WTC11 (cell line): Measurements from ENCODE around the gene RFX7. TPM values are rescaled to one million over a fixed set of nuclear protein-coding genes. Genes with fewer than 3 reads are reported as not detected.

ENCODE experiments used
- ATAC-seq: fragments of 200-7000 bp; cut with Tn5 transposase; 2 replicates; pipeline ENCODE4 v1.10.0; 2021; ENCODE audit warnings: mild to moderate bottlenecking, moderate library complexity
- CTCF ChIA-PET: fragments of 300-600 bp; sonication (Branson Sonifier 250); formaldehyde crosslinking; loops from one replicate; lab custom pipeline; 2021; ENCODE audit warnings: antibody characterized with exemption; lab: Charles Lee
- POLR2A ChIA-PET: fragments of 350-600 bp; sonication (Branson Sonifier 250); formaldehyde crosslinking; loops from one replicate; lab custom pipeline; 2021; ENCODE audit warnings: antibody characterized with exemption; lab: Charles Lee
- DNase-seq: peaks from one replicate; pipeline ENCODE4 v3.0.0; 2021; ENCODE audit warnings: low spot score
- H3K27ac Mint-ChIP-seq: 2 replicates; pipeline ENCODE4 v1.8.0; 2021; ENCODE audit warnings: mixed read lengths
- H3K27me3 Mint-ChIP-seq: 2 replicates; pipeline ENCODE4 v1.8.0; 2021; ENCODE audit warnings: low read depth, mild to moderate bottlenecking, moderate library complexity, mixed read lengths
- H3K36me3 Mint-ChIP-seq: 2 replicates; pipeline ENCODE4 v1.8.0; 2021; ENCODE audit warnings: mixed read lengths
- H3K4me1 Mint-ChIP-seq: 2 replicates; pipeline ENCODE4 v1.8.0; 2022; ENCODE audit warnings: mixed read lengths
- H3K4me3 Mint-ChIP-seq: 2 replicates; pipeline ENCODE4 v1.8.0; 2021; ENCODE audit warnings: mild to moderate bottlenecking, moderate library complexity, mixed read lengths
- H3K9me3 Mint-ChIP-seq: 2 replicates; pipeline ENCODE4 v1.8.0; 2021; ENCODE audit warnings: mixed read lengths
- ATF1 ChIP-seq: sonication (generic); formaldehyde crosslinking; IDR thresholded peaks from 2 replicates; pipeline ENCODE4 v1.8.1; 2023; ENCODE audit warnings: mild to moderate bottlenecking, moderate library complexity, missing genetic modification reagents
- ESRRA ChIP-seq: sonication (generic); formaldehyde crosslinking; IDR thresholded peaks from 2 replicates; pipeline ENCODE4 v1.8.1; 2022; ENCODE audit warnings: mild to moderate bottlenecking, missing genetic modification reagents, borderline replicate concordance
- ETV6 ChIP-seq: sonication (generic); formaldehyde crosslinking; IDR thresholded peaks from 2 replicates; pipeline ENCODE4 v1.8.1; 2022; ENCODE audit warnings: mild to moderate bottlenecking, missing genetic modification reagents
- FOXP1 ChIP-seq: sonication (generic); formaldehyde crosslinking; IDR thresholded peaks from 2 replicates; pipeline ENCODE4 v1.8.0; 2022; ENCODE audit warnings: missing genetic modification reagents, mild to moderate bottlenecking, moderate library complexity, borderline replicate concordance
- HMGA2 ChIP-seq: fragments of 250-450 bp; sonication (Bioruptor Pico); IDR thresholded peaks from 2 replicates; pipeline ENCODE4 v1.4.0; 2021; ENCODE audit warnings: mild to moderate bottlenecking, moderate library complexity
- HMGXB4 ChIP-seq: sonication (generic); formaldehyde crosslinking; IDR thresholded peaks from 2 replicates; pipeline ENCODE4 v1.8.1; 2023; ENCODE audit warnings: mild to moderate bottlenecking, moderate library complexity, missing genetic modification reagents
- IRF2 ChIP-seq: sonication (generic); formaldehyde crosslinking; IDR thresholded peaks from 2 replicates; pipeline ENCODE4 v1.8.0; 2022; ENCODE audit warnings: low read depth, missing genetic modification reagents, borderline replicate concordance
- NFYB ChIP-seq: sonication (generic); formaldehyde crosslinking; conservative IDR thresholded peaks from 2 replicates; pipeline ENCODE4 v1.8.0; 2022; ENCODE audit warnings: low read depth, missing genetic modification reagents
- OVOL2 ChIP-seq: fragments of 250-450 bp; sonication (Bioruptor Pico); IDR thresholded peaks from 2 replicates; pipeline ENCODE4 v1.9.0; 2021; ENCODE audit warnings: mild to moderate bottlenecking, borderline replicate concordance
- SMAD4 ChIP-seq: sonication (generic); formaldehyde crosslinking; IDR thresholded peaks from 2 replicates; pipeline ENCODE4 v1.8.0; 2022; ENCODE audit warnings: mild to moderate bottlenecking, missing genetic modification reagents
- TEAD4 ChIP-seq: sonication (generic); formaldehyde crosslinking; IDR thresholded peaks from 2 replicates; pipeline ENCODE4 v1.8.0; 2022; ENCODE audit warnings: mild to moderate bottlenecking, missing genetic modification reagents
- TP53 ChIP-seq: sonication (generic); formaldehyde crosslinking; IDR thresholded peaks from 2 replicates; pipeline ENCODE4 v1.8.1; 2023; ENCODE audit warnings: mild to moderate bottlenecking, missing genetic modification reagents
- ZNF219 ChIP-seq: sonication (generic); formaldehyde crosslinking; IDR thresholded peaks from 2 replicates; pipeline ENCODE4 v1.8.0; 2023; ENCODE audit warnings: missing genetic modification reagents, mild to moderate bottlenecking, borderline replicate concordance
- ZNF671 ChIP-seq: fragments of 250-450 bp; sonication (Bioruptor Pico); IDR thresholded peaks from 2 replicates; pipeline ENCODE4 v1.8.0; 2021; ENCODE audit warnings: mild to moderate bottlenecking
- total RNA-seq: library from RNA; stranded (reverse); gene quantifications from 3 replicates; pipeline ENCODE4 v1.2.3, GENCODE V29; 2021
- TF ChIP-seq, protein P1 (sequence below): sonication (generic); formaldehyde crosslinking; IDR thresholded peaks from 2 replicates; pipeline ENCODE4 v1.8.1; 2023; ENCODE audit warnings: mild to moderate bottlenecking, missing genetic modification reagents
- TF ChIP-seq, protein P2 (sequence below): sonication (generic); formaldehyde crosslinking; IDR thresholded peaks from 2 replicates; pipeline ENCODE4 v1.8.0; 2023; ENCODE audit warnings: mild to moderate bottlenecking, missing genetic modification reagents
- TF ChIP-seq, protein P3 (sequence below): sonication (generic); formaldehyde crosslinking; IDR thresholded peaks from 2 replicates; pipeline ENCODE4 v1.8.0; 2022; ENCODE audit warnings: mild to moderate bottlenecking, missing genetic modification reagents
- TF ChIP-seq, protein P4 (sequence below): sonication (generic); formaldehyde crosslinking; IDR thresholded peaks from 2 replicates; pipeline ENCODE4 v1.8.0; 2022; ENCODE audit warnings: mild to moderate bottlenecking, missing genetic modification reagents

The RFX7 gene
- total RNA-seq, 1 experiment from 2014 or later = 36.0 TPM

- Mint-ChIP-seq H3K4me1 (peaks cover 39% of the 10 kb centered on the region), H3K36me3 (peaks cover 3% of the 10 kb centered on the region; the same call in 1 of the 2 replicates), H3K27me3 (no peaks in the 10 kb centered on the region), H3K9me3 (no peaks in the 10 kb centered on the region), H3K27ac (peak overlapping the region; percentile 98), H3K4me3 (peak overlapping the region; percentile 83)
- TF ChIP-seq ESRRA (CRISPR knock-in tag) (no peak), OVOL2 (CRISPR knock-in tag) (no peak), TEAD4 (CRISPR knock-in tag) (no peak), TP53 (CRISPR knock-in tag) (no peak), HMGXB4 (CRISPR knock-in tag) (no peak), ZNF671 (CRISPR knock-in tag) (no peak)
- TF ChIP-seq, protein P1, sequence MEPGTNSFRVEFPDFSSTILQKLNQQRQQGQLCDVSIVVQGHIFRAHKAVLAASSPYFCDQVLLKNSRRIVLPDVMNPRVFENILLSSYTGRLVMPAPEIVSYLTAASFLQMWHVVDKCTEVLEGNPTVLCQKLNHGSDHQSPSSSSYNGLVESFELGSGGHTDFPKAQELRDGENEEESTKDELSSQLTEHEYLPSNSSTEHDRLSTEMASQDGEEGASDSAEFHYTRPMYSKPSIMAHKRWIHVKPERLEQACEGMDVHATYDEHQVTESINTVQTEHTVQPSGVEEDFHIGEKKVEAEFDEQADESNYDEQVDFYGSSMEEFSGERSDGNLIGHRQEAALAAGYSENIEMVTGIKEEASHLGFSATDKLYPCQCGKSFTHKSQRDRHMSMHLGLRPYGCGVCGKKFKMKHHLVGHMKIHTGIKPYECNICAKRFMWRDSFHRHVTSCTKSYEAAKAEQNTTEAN (CRISPR knock-in tag) = no peak
- TF ChIP-seq, protein P2, sequence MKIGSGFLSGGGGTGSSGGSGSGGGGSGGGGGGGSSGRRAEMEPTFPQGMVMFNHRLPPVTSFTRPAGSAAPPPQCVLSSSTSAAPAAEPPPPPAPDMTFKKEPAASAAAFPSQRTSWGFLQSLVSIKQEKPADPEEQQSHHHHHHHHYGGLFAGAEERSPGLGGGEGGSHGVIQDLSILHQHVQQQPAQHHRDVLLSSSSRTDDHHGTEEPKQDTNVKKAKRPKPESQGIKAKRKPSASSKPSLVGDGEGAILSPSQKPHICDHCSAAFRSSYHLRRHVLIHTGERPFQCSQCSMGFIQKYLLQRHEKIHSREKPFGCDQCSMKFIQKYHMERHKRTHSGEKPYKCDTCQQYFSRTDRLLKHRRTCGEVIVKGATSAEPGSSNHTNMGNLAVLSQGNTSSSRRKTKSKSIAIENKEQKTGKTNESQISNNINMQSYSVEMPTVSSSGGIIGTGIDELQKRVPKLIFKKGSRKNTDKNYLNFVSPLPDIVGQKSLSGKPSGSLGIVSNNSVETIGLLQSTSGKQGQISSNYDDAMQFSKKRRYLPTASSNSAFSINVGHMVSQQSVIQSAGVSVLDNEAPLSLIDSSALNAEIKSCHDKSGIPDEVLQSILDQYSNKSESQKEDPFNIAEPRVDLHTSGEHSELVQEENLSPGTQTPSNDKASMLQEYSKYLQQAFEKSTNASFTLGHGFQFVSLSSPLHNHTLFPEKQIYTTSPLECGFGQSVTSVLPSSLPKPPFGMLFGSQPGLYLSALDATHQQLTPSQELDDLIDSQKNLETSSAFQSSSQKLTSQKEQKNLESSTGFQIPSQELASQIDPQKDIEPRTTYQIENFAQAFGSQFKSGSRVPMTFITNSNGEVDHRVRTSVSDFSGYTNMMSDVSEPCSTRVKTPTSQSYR (CRISPR knock-in tag) = no peak
- POLR2A ChIA-PET = interaction anchor here (0.6 kb wide), 2 partner anchors 109 to 971 kb away, joined by 3 to 6 read pairs; no protein-coding TSS in a partner anchor
- DNase-seq = no peak
- ATAC-seq = no peak
- CTCF ChIA-PET = interaction anchor here (0.5 to 2.1 kb wide), 12 partner anchors 8 to 252 kb away, joined by 3 to 12 read pairs (median 3); partner anchors contain the start of gene MNS1
These were observed 1.3 kb upstream of the RFX7 start for GRCh38 chr15:56244811-56245576.

GRCh38 chr15:56244038-56244810 is 545 bp upstream of the RFX7 start:
- Mint-ChIP-seq H3K4me3 (peak overlapping the region; percentile 83), H3K4me1 (peaks cover 43% of the 10 kb centered on the region), H3K36me3 (peaks cover 7% of the 10 kb centered on the region), H3K27ac (peak overlapping the region; percentile 98), H3K27me3 (no peaks in the 10 kb centered on the region), H3K9me3 (no peaks in the 10 kb centered on the region)
- peak; percentile 74 for ATAC-seq
- ChIA-PET POLR2A (interaction anchor here (0.6 kb wide), 2 partner anchors 109 to 972 kb away, joined by 3 to 6 read pairs; no protein-coding TSS in a partner anchor), CTCF (interaction anchor here (0.5 to 2.1 kb wide), 11 partner anchors 9 to 252 kb away, joined by 3 to 12 read pairs (median 3); partner anchors contain the start of gene MNS1)
- TF ChIP-seq ATF1 (CRISPR knock-in tag) (no peak), NFYB (CRISPR knock-in tag) (0 out of 2 replicates have a peak, but pooled peaks have one; percentile 25)
- DNase-seq = peak; percentile 46

- no peaks in the 10 kb centered on the region for H3K27me3 Mint-ChIP-seq
- no peaks in the 10 kb centered on the region for H3K9me3 Mint-ChIP-seq
- H3K27ac Mint-ChIP-seq = peak overlapping the region; percentile 98
- ATAC-seq (no peak), DNase-seq (no peak)
- H3K4me1 Mint-ChIP-seq = peaks cover 43% of the 10 kb centered on the region
- POLR2A ChIA-PET = no interaction called here
- CTCF ChIA-PET = no interaction called here
- H3K4me3 Mint-ChIP-seq = peak overlapping the region; percentile 94
- H3K36me3 Mint-ChIP-seq = peaks cover 7% of the 10 kb centered on the region
- TF ChIP-seq HMGA2 (CRISPR knock-in tag) (no peak), FOXP1 (no peak), SMAD4 (no peak), ETV6 (no peak), IRF2 (CRISPR knock-in tag) (no peak), ZNF219 (CRISPR knock-in tag) (no peak)
- TF ChIP-seq, protein P3, sequence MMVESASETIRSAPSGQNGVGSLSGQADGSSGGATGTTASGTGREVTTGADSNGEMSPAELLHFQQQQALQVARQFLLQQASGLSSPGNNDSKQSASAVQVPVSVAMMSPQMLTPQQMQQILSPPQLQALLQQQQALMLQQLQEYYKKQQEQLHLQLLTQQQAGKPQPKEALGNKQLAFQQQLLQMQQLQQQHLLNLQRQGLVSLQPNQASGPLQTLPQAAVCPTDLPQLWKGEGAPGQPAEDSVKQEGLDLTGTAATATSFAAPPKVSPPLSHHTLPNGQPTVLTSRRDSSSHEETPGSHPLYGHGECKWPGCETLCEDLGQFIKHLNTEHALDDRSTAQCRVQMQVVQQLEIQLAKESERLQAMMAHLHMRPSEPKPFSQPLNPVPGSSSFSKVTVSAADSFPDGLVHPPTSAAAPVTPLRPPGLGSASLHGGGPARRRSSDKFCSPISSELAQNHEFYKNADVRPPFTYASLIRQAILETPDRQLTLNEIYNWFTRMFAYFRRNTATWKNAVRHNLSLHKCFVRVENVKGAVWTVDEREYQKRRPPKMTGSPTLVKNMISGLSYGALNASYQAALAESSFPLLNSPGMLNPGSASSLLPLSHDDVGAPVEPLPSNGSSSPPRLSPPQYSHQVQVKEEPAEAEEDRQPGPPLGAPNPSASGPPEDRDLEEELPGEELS = no peak
- TF ChIP-seq, protein P4, sequence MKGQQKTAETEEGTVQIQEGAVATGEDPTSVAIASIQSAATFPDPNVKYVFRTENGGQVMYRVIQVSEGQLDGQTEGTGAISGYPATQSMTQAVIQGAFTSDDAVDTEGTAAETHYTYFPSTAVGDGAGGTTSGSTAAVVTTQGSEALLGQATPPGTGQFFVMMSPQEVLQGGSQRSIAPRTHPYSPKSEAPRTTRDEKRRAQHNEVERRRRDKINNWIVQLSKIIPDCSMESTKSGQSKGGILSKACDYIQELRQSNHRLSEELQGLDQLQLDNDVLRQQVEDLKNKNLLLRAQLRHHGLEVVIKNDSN (CRISPR knock-in tag) = no peak
These were observed 1.0 kb downstream of the RFX7 start for GRCh38 chr15:56242576-56243162.
